ENCODE data around the gene NRXN3. TPM values are rescaled to one million over a fixed set of nuclear protein-coding genes. Genes with fewer than 3 reads are reported as not detected.

NRXN3 gene
- total and polyA plus RNA-seq, 8 donors: 0.29 to 41.1 (median 9.1) TPM

GRCh38 chr14:78610994-78611393, 440.8 kb downstream of the NRXN3 start:
- Histone ChIP-seq H3K36me3 (no peaks in the 10 kb centered on the region), H3K4me3 (no peak overlapping the region), H3K27ac (no peak overlapping the region), H3K4me1 (no peaks in the 10 kb centered on the region), H3K27me3 (peaks cover 0 to 4% (median 0%) of the 10 kb centered on the region in 3 donors), H3K9me3 (no peaks in the 10 kb centered on the region)
- TF ChIP-seq EP300 (IDR thresholded peaks at IDR 0.05) (no peak), POLR2A (IDR thresholded peaks at IDR 0.05) (no peak), CTCF (IDR thresholded peaks at IDR 0.05) (no peak), POLR2AphosphoS5 (IDR thresholded peaks at IDR 0.05) (no peak)
- WGBS, 5 donors: 64 to 76% (median 68%) methylated on average over 4 of the region's 4 CpGs
- intact Hi-C loops (cut with DNase I; ENCODE audit: low total_unique reads): no loop called here
- DNase-seq: peak in 1 of 2 donors; percentile 35

- Histone ChIP-seq H3K27me3 (peaks cover 0 to 4% (median 0%) of the 10 kb centered on the region in 3 donors), H3K9me3 (no peaks in the 10 kb centered on the region), H3K27ac (no peak overlapping the region), H3K4me1 (no peaks in the 10 kb centered on the region), H3K36me3 (no peaks in the 10 kb centered on the region), H3K4me3 (no peak overlapping the region)
- intact Hi-C loops (cut with DNase I; ENCODE audit: low total_unique reads): no loop called here
- 43 to 54% (median 46%) methylated on average over 3 of the region's 3 CpGs for WGBS, 5 donors
- TF ChIP-seq POLR2A (IDR thresholded peaks at IDR 0.05) (no peak), POLR2AphosphoS5 (IDR thresholded peaks at IDR 0.05) (no peak), EP300 (IDR thresholded peaks at IDR 0.05) (no peak), CTCF (IDR thresholded peaks at IDR 0.05) (no peak)
- no peak for DNase-seq
Observed at GRCh38 chr14:78611796-78612571, 441.8 kb downstream of the NRXN3 start.

- TF ChIP-seq POLR2A (IDR thresholded peaks at IDR 0.05) (no peak), EP300 (IDR thresholded peaks at IDR 0.05) (no peak), POLR2AphosphoS5 (IDR thresholded peaks at IDR 0.05) (no peak), CTCF (IDR thresholded peaks at IDR 0.05) (no peak)
- Histone ChIP-seq H3K9me3 (no peaks in the 10 kb centered on the region), H3K36me3 (no peaks in the 10 kb centered on the region), H3K4me3 (no peak overlapping the region), H3K27me3 (peaks cover 0 to 4% (median 0%) of the 10 kb centered on the region in 3 donors), H3K4me1 (no peaks in the 10 kb centered on the region), H3K27ac (no peak overlapping the region)
- 74 to 90% (median 79%) methylated on average over 1 of the region's 1 CpG for WGBS, 5 donors
- DNase-seq: no peak
- intact Hi-C loops (cut with DNase I; ENCODE audit: low total_unique reads): no loop called here
Observed at GRCh38 chr14:78612666-78613065, 442.5 kb downstream of the NRXN3 start.

GRCh38 chr14:78614593-78614992, 444.4 kb downstream of the NRXN3 start:
- no peak overlapping the region for H3K4me3 ChIP-seq
- intact Hi-C loops (cut with DNase I; ENCODE audit: low total_unique reads): no loop called here
- peaks cover 0 to 4% (median 0%) of the 10 kb centered on the region in 3 donors for H3K27me3 ChIP-seq
- H3K9me3 ChIP-seq: no peaks in the 10 kb centered on the region
- no peak overlapping the region for H3K27ac ChIP-seq
- no peaks in the 10 kb centered on the region for H3K4me1 ChIP-seq
- DNase-seq: no peak
- WGBS, 5 donors: 81 to 94% (median 91%) methylated on average over 2 of the region's 2 CpGs
- TF ChIP-seq CTCF (IDR thresholded peaks at IDR 0.05) (no peak), EP300 (IDR thresholded peaks at IDR 0.05) (no peak), POLR2AphosphoS5 (IDR thresholded peaks at IDR 0.05) (no peak), POLR2A (IDR thresholded peaks at IDR 0.05) (no peak)
- H3K36me3 ChIP-seq: no peaks in the 10 kb centered on the region

Data from stomach (tissue), 9 donors.